ENCODE measurements around the gene C18orf54.
A peak's percentile ranks its signal among the peaks of the same experiment; 100 is the strongest.
"Not testable (repeated sequence)": the region's sequence is repeated elsewhere in the genome, so short reads cannot be mapped to it uniquely, and the experiment has no call there.

The C18orf54 gene

DNA sequence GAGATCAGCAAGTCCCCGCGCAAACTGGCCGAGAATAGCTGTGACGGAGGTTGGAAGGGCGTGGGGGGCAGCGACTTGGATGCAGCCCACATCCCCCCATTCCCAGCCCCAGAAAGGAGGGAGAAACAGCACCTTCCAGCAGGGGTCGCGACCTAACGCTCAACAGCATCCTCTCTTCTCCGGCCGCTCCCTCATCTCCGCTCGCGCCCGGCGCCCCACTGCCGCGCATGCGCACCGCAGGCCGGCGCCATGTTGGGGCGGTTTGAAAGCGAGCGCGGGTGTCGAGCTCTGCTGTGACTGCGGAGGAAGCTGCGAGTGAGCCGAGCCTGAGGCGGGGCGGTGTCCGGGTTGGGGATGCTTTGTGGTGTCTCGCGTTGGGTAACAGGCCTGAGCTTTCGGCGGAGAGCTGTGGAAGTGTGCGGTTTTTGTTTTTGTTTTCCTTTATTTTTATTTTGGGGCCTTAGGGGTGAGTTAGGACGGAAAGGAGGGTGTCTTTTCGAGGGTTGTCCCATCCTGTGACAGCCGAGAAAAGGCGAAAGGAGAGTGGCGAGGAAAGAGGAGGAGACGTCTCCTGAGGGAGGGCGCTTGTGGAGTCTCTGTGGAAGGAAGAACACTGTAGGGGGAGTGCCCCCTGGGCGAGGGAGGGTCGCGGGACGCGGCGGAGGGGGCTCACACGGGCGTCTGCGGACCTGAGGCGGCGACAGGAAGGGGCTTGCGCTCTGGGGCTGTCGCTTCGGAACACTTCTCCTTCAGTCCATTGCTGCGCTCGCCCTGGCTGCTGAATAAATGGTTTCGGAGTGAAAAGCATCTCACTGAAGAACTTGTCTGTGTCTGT is at the start of gene C18orf54, which contains the start of gene STARD6:
Gene C18orf54 (plus strand): TSS at position 247 of the 835 bp plus-strand sequence. CDS start 2,667 bp downstream, outside the sequence.
Gene STARD6 (minus strand): TSS at position 199 of the 835 bp plus-strand sequence. CDS start 3,285 bp downstream, outside the sequence.
- peak; percentile 62 for DNase-seq

DNA sequence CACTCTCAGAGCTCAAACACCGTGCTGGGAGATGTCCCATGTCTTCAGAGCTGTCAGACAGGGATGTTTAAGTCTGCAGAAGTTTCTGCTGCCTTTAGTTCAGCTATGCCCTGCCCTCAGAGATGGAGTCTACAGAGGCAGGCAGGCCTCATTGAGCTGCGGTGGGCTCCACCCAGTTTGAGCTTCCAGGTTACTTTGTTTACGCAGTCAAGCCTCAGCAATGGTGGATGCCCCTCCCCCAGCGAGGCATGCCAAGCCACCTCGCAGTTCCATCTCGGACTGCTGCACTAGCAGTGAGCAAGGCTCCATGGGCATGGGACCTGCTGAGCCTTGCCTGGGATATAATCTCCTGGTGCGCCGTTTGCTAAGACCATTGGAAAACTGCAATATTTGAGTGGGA is 48.1 kb upstream of the C18orf54 start:
- not testable (repeated sequence) for DNase-seq

DNA sequence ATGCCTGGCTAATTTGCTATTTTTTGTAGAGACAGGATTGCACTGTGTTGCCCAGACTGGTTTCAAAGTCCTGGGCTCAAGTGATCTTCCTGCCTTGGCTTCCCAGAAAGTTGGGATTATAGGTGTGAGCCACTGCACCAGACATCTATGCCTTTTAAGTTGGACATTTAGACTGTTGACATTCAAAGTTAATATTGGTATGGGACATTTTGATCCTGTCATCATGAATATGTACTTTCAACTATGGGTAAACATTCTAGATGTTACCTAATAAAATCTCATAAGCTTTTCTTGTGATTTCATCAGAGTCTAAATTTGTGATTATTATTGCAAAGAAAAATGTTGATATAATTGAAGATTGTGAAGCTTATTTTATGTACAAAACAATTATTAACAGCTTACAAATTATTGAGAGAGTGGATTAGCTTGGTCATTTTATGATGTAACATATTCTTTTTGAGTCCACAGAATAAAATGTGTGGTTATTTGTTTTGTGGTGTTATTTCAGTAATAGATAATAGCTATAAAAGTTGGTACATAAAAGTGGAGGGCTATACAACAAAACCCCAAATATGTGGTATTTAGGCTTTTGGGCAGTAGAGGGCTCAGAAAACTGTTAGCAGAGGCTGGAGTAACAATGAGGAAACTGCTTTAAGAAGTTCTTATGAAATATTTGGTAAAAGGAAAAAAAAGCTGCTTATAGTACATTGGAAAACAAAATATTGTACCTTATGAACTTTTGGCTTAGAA is 41.5 kb upstream of the C18orf54 start:
- DNase-seq = no peak

DNA sequence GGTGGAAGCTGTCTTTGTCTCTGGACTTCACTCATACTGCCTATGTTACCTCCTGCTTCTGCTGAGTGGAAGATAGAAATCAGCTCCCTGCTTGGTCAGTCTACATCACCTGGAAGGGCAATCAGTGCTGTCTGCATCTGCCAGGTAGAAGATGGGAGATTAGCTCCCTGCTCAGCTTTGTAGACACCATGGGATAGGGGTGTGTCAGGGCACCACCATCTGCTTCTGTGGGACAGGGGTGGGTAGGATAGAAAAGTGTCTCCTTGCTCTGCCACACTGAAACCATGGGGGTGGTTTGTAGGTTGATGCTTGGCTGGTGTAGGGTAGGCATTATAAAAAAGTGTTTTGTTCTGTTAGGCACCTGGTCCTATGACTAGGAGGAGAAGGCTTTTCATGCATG is 34.1 kb upstream of the C18orf54 start:
- no peak for DNase-seq

DNA sequence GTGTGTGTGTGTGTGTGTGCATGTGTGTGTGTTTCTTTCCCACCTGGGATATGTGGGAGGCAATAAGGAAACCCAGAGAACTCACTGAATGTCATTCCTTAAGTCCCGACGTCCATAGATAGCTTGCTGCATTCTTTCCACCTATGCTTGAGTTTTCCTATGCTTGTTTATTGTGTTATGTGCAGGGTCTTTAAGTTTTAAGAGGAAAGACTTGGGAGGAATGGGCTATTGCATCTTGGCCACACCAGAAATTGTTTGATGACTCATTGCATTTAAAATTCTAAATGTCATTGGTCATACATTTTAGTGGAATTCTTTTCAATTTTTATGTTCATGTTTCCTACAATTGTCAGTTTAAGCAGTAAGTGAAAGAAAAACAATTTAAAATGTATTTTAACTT is 33.7 kb upstream of the C18orf54 start:
- DNase-seq = no peak

DNA sequence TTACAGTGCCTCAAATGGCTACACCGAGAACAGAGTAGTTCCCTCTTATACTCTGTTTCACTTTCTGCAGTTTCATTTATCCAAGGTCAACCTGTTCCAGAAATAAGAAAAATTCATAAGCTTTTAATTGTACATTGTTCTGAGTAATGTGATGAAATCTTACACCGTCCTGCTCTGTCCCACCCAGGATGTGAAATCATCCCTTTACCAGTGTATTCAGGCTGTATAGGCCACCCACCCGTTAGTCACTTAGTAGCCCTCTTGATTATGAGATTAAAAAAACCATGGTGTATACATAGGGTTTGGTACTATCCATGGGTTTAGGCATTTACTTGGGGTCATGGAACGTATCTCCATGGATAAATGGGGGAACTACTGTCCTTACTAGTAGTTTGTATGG is 29.9 kb upstream of the C18orf54 start:
- DNase-seq = no peak

DNA sequence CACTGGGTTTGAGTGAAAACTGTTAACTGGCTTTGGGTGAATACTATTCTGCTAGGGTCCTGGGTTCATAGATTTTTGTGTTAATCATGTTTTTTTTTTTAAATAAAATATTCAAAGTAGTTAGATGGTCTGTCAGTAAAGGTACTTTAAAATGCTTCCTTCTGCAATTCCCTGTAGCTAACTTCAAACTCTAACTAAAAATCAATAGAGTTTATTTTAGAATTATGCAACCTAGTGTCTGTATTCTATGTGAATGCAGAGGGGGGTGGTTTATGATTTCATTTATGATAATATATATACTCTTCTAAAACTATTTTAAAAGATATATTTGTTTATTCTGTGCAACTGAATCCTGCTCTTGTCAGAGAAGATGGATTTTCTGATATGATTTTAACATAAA is 27.9 kb upstream of the C18orf54 start:
- no peak for DNase-seq

DNA sequence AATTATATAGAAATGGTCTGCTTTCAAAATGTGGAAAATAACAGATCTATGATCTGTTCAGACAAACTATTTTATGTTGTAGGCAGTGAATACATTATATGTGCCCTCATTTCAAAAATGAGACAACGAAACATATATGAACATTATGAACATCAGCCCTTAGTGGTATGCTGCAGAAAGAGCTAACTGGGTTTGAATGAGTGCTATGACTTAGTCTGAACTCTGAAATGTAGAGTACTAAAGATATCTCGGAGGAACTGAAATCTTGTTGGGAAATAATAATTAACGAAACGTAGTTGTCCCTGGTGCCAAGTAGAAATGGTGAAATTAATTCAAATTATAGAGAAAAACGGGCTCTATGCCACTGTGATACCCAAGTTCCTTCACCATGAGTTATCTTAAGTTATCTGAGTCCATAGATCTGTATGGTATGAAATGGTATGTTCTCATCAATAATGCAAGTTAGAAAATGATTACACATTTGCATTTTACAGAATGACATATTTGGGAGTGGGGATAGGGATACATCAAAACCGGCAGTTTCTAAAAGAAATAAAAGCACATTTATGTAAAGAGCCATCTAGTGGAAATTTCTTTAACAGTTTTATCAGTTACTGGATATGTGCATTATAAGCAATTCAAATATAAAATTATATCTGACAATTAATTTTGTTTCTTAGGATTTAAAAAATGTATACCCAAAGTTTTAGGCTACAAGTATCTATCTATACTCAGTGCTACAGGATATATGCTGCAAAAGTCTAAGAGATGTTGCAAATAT is 26.7 kb upstream of the C18orf54 start:
- no peak for DNase-seq

DNA sequence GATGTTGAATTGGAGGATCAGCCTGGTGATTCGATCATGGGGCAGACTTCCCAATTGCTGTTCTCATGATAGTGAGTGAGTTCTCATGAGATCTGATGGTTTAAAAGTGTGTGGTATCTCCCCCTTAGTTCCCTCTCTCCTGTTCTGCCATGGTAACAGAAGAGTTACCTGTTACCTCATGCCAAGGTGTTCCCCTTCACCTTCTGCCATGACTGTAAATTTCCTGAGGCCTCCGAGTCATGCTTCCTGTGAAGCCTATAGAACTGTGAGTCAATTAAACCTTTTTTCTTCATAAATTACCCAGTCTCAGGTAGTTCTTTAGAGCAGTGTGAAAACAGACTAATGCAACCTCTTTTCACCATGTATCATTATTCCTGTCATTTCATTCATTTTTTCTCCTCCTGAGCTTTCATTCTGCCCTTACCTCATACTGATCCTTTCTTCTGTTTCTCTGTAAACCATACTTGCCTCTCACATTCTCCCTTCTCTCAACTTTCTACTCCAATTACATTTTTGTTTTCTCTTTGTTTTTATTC is 22.0 kb upstream of the C18orf54 start:
- DNase-seq = no peak

DNA sequence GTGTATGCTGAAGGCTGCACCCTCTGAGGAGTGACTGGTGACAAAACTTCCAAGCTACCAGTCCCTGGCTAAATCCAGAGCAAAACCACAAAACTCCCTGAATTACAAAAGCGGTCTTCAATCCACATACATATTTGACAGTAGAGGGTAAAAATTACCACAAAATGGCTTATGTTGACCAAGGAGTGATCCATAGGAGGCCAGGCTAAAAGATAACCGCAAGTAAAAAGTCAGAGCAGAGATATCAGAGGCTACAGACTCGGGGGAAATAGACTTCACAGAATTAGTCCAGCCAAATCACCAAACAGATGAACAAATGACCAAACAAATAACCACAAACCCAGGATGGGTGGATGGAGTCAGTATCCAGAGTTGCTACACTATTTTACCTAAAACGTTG is 19.5 kb upstream of the C18orf54 start:
- no peak for DNase-seq

DNA sequence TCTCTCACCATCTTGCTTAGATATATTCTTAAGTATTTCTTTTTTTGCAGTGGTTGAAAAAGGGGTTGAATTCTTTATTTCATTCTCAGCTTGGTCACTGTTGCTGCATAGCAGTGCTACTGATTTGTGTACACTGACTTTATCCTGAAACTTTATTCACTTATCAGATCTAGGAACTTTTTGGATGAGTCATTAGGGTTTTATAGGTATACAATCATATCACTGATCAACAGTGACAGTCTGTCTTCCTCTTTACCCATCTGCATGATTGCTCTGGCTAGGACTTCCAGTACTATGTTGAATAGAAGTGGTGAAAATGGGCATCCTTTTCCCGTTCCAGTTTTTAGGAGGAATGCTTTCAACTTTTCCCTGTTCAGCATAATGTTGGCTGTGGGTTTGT is 6.5 kb upstream of the C18orf54 start:
- DNase-seq = no peak

DNA sequence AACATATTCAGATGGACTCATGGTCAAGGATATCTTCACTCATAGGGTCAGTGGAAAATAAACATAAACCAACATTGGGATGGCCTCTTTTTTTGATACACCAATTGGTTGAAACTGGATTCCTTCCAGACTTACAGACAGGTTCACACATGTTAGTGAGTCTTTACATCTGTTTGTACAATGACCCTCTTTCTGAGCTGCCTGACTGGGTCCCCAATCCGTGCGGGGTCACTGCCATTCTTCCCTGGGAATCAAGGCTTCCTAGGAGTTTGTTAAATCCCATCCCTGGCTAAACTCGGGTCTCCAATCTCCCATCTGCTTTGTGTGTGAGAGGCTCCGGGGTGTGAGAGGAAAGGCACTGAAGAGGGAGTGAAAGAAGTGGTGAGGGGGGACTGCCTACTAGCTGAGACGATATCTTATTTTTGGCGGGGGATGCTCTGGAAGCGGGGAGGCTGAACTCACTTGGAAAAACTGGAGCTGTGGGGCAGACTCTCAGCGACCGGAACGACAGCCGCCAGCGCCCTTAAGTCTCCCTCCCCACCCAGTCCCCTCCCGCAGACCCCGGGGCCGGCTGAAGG is 535 bp upstream of the C18orf54 start:
- DNase-seq = no peak

DNA sequence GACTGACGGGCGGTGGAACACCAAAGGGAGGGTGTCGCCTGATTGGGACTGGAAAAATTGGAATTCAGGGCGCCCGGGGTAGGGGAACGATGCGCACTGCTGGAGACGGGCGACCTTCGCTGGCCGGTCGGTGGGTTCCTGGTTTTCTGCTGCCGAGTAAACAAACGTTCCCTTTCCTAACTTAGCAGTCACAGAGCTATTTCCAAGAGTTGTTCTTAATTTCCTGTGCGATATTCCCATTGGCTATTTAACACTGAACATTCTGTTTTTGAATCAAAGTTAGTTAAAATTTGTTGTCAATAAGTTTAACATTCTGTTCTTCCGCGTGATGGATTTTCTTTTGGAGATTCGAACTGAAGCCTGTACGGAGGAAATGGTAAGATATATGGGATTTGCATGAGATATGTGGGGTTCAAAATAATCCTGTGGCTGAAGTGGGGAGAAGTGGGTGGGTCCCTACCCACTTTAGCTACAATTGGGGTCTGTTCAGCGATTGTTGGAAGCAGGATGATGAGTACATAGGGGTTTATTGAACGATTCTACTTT is 862 bp downstream of the C18orf54 start:
- no peak for DNase-seq

DNA sequence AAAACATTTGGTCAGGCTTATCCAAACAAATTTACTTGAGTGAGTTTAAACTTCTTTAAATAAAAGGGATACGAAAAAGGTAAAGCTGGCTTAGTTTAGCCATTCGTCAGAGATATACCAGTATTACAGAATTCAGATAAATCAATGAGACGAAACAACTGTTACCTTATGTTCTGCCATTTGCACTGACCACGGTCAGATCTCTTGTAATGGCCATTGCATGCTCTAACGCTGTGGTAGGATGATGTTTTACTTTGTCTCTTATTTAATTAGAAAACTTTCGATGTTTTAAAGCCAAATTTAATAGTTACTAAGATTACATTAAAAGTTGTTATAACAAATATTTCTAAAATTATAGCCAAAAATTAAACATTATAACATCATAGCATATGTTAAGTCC is 1.5 kb downstream of the C18orf54 start:
- DNase-seq = no peak

DNA sequence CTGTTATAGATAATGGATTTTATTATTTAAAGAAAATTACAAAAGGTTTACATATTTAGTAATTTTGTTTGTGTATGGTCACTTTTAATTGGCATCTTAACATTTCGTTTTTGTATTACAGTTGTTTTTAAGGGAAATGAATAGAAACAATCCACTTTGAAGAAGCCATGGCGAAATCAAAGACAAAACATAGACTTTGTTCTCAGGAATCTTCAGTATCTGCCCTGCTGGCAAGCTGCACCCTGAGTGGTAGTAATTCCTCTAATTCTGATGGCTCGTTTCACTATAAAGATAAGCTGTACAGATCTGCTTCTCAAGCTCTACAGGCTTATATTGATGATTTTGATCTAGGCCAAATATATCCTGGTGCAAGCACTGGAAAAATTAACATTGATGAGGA is 2.7 kb downstream of the C18orf54 start:
- no peak for DNase-seq

DNA sequence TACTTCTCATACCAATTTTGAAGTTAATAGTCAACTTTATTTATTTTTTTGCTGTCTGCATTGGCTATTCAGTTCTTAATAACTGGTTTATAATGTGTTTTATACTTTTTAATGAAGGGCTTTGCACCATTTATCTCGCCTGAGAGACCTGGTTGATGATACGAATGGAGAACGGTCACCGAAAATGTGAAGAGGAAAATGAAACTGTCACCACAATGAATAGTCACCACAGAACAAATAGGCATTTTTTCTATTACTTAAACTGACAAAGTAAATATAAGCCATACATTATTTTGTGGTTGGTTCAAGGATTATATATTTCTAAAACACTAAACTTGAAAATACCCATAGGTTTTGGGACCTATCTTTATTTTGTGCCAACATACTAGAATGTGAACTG is 20.4 kb downstream of the C18orf54 start:
- DNase-seq = no peak

DNA sequence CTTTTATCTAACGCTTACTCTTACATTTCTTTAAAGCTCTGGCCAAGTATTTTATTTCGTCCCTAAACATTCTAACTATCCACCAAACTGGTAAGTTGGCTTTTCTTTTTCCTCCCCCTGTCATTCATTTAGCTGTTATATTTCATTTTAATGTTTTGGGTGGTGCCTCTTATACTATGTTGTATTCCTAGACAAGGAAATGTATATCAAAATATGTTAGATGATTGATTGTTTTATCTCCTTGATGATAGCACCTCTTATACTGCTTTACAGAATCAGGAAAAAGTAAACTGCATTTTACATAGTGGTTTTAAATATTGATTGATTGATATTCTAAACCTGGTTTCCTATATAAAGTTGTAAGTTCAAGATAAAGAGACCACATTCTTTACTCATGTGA is 23.9 kb downstream of the C18orf54 start:
- DNase-seq = no peak

DNA sequence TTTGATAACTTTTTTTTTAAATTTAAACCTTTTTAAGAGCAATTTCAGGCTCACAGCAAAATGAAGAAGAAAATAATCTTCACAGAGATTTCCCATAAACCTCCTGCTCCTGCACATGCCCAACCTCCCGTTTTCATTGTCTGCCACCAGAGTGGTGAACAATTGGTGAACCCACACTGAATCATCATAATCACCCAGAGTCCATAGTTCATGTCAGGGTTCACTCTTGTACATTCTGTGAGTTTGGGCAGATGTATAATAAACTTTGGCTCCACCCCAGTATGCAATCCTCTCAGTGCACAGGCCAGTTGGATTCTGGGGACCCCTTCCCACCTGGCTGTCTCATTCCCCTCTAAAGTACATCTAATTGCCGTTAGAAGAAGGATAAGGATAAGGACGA is 24.4 kb downstream of the C18orf54 start:
- no peak for DNase-seq

DNA sequence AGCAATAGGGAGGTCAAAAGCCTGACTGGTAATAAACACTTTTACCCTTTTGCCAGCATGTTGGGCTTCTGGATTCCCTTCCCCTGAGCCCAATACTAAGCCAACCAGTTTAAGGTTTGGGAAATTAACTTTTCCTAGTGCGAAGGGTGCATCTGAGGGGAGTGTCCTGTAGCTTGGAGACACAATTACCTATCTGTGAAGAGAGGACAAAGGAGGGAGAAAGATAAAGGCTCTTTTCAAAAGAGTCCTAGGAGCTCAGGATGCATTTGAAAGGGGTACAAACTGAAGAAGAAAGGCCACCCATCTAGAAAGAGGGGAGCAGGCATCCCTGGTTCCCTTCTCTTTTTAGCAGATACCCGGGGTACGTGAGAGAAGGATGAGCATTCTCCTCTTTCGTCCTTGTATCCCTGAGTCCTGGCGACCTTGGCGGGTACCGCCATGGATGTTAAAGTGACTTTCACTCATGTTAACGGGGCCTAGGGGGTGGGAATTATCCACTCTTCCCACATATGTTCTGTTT is 25.1 kb downstream of the C18orf54 start:
- DNase-seq = no peak

DNA sequence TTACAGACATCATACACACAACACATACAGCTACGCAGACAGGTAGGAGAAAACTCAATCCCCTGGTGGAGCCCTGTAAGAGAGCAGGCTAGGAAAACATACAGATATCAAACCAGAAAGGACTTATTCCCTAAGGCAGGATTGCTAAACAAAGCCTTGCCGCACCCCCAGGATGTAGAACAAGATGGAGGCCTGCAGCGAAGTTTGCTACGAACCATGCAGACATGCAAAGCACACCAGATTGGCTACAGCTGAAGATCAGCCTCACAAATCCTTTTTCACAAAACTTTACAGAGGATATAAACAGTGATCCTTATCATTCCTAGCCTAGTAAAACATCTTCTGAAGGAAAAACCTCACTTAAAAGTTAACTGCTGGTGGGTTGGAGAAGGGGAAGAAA is 28.3 kb downstream of the C18orf54 start:
- no peak for DNase-seq

DNA sequence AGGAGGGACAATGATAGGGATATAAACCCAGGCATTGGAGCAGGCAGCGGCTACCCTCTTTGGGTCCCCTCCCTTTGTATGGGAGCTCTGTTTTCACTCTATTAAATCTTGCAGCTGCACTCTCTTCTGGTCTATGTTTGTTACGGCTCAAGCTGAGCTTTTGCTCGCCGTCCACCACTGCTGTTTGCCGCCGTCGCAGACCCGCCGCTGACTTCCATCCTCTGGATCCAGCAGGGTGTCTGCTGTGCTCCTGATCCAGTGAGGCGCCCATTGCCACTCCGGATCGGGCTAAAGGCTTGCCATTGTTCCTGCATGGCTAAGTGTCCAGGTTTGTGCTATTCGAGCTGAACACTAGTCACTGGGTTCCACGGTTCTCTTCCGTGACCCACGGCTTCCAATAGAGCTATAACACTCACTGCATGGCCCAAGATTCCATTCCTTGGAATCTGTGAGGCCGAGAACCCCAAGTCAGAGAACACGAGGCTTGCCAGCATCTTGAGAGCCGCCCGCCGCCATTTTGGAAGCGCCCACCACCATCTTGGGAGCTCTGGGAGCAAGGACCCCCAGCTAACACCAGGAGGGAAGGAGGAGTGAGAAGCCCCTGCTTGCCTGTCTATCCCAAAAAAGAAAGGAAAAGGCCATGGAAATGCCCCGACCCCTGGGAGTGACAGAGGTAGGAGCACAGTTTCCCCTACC is 29.2 kb downstream of the C18orf54 start:
- not testable (repeated sequence) for DNase-seq

DNA sequence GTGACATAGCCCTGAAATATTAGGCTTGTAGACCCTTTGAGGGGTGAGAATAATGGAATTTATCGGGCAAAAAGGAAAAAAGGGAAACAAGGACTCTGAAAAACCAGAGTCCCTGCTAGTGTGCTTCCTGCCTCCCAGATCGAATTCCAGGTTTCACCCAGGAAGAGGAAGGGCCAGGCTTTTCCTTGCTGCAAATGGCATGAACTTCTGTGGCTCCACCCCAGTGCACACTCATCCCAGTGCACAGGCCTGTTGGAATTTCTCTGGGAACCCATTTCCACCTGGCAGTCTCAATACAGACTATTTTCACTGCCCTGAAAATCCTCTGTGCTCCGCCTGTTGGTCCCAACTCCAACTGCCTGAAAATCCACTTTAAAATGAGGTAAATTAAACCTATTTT is 29.9 kb downstream of the C18orf54 start:
- DNase-seq = no peak

Measured in NCI-H1436 treated with DMSO at 0.1 percent for 48 hours (cell line).